ENCODE data around the gene SDC1.

The SDC1 gene

DNA sequence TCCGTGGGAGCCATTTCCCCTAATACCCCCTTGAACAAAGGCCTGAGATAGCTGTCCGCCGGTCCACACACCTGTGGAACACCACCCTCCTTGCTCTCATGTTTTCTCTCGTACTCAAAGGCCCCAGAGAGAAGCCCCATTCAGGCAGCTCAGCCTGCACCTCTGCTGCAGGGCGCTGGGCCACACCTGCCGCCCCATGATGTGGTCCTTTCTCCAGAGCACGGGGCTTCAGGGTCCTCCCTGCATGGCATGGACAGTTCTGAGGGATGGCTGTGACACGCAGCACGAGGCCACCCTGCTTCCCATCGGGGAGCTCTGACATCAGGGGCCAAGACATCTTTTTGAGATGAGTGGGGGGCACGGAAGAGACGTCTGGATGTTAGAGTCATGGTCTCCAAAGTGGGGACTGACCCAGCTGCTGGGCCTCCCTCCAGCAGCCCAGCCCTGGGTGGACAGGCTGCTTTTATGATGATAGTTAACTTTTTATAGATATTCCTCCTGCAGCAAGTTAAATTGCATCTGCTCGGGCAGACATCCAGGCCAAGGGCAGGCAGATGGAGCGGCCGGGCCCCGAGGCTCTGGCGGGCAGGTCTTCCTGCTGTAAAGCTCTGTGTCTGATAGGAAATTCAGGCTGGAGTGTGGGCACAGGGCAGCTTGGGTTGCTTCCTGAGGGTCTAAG is 56.7 kb downstream of the SDC1 start:
- H3K4me3 ChIP-seq (ENCODE audit: low read depth, low read length): no peak overlapping the region

DNA sequence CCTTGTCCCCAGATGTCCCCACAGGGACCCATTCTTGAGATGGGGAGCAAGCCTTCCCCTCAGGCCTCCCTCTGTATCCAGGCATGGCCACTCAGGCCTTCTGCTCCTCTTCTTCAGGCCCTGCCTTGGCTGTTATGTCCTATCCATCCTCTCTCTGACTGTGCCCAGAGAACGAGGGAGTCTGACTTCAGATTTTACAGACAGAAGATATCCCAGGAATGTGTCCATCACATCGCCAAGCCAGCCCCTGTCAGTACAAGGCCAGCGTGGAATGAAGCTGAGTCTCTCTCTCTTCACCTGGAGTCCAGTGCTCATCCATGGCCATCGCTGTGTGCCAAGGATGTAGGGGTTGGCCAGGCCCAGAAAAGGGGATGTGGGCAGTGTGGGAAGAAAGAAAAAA is 57.6 kb downstream of the SDC1 start:
- no peak for DNase-seq (ENCODE audit: low read depth, low spot score)
- no peak overlapping the region for H3K4me3 ChIP-seq (ENCODE audit: low read depth, low read length)
- in situ Hi-C loops (cut with HindIII; ENCODE audit: low sequenced_read_pairs): no loop called here
- TF ChIP-seq, protein P1, sequence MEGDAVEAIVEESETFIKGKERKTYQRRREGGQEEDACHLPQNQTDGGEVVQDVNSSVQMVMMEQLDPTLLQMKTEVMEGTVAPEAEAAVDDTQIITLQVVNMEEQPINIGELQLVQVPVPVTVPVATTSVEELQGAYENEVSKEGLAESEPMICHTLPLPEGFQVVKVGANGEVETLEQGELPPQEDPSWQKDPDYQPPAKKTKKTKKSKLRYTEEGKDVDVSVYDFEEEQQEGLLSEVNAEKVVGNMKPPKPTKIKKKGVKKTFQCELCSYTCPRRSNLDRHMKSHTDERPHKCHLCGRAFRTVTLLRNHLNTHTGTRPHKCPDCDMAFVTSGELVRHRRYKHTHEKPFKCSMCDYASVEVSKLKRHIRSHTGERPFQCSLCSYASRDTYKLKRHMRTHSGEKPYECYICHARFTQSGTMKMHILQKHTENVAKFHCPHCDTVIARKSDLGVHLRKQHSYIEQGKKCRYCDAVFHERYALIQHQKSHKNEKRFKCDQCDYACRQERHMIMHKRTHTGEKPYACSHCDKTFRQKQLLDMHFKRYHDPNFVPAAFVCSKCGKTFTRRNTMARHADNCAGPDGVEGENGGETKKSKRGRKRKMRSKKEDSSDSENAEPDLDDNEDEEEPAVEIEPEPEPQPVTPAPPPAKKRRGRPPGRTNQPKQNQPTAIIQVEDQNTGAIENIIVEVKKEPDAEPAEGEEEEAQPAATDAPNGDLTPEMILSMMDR (IDR thresholded peaks at IDR 0.05; ENCODE audit: low read depth, low read length): no peak

More for the DNA sequence above, 56.7 kb downstream of the SDC1 start:
- DNase-seq (ENCODE audit: low read depth, low spot score): no peak
- TF ChIP-seq, protein P1 (IDR thresholded peaks at IDR 0.05; ENCODE audit: low read depth, low read length): no peak
- in situ Hi-C loops (cut with HindIII; ENCODE audit: low sequenced_read_pairs): no loop called here

DNA sequence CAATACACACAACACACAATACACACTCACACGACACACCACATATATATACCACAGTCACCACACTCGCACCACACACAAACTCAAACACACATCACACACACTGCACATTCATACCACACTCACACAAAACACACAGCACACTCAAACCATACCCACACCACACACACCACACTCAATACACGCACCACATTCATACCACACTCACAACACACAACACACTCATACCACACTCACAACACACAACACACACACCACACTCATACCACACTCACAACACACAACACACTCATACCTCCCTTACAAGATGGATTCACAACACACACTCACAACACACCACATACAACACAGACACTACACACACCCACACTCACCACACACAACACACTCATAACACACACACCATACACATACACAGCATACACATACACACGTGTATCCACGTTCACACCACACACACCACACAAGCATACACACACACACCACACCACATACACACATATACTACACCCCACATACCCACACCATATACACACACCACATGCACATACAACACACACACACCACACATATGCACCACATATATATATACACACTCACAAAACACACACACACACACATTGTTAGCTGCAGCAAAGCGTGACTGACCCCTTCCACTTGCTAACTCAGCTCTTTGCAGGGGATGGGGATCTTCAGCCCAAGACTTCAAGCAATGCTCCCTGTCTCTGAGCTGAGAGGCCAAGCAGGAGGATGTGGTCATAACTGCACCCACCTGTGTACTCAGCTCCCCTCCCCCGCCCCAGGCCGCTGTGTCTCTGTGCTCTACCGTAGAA is 59.0 kb downstream of the SDC1 start:
- no peak overlapping the region for H3K4me3 ChIP-seq (ENCODE audit: low read depth, low read length)
- no peak for DNase-seq (ENCODE audit: low read depth, low spot score)
- in situ Hi-C loops (cut with HindIII; ENCODE audit: low sequenced_read_pairs): no loop called here
- TF ChIP-seq, protein P1 (IDR thresholded peaks at IDR 0.05; ENCODE audit: low read depth, low read length): no peak

DNA sequence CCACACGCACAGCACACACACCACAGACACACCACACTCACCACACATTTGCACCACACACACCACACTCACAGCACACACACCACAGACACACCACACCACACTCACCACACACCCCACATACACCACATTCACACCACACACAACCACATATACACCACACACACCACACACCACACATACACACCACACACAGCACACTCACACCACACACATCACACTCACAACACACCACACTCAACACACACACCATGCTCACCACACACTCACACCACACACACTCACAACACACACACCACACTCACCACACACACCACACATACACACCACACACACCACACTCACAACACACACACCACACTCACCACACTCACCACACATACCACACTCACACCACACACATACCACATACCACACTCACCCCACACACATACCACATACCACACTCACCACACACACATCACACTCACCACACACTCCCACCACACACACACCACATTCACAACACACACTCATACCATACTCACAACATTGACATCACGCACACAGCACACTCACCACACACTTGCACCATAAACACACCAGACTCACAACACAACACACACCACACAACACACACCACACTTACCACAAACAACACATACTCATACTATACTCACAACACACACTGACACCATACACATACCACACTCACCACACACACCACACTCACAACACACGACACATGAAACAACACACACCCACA is 60.0 kb downstream of the SDC1 start:
- no peak for DNase-seq (ENCODE audit: low read depth, low spot score)
- in situ Hi-C loops (cut with HindIII; ENCODE audit: low sequenced_read_pairs): no loop called here
- no peak overlapping the region for H3K4me3 ChIP-seq (ENCODE audit: low read depth, low read length)
- TF ChIP-seq, protein P1 (IDR thresholded peaks at IDR 0.05; ENCODE audit: low read depth, low read length): no peak

DNA sequence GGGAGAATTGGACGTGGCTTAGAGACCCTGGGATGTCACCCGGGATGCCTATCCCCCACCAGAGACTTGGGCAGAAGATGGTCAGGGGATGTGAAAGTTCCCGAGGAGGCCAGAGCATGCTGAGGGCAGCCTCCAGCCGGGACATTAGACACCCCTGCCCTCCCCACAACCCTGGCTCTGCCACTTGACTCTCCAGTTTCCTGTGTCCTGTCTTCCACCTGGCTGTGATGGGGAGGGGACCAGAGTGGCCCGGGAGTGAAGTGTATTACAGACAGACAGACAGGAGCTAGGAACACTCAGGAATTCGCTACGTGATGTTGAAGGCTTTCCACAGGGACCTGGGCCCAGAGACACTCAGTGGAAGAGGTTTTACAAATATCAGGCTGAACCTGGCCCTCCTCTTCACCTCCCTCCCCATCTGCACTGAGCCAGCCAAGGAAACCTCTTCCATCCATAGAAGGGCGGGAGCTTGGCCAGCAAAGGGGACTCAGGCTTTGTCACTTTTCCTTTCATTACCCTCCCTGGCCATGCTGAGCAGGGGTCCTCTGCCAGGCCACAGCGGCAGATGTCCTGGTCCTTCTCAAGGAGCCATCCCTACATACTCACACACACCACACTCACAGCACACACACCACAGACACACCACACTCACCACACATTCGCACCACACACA is 60.7 kb downstream of the SDC1 start:
- in situ Hi-C loops (cut with HindIII; ENCODE audit: low sequenced_read_pairs): no loop called here
- H3K4me3 ChIP-seq (ENCODE audit: low read depth, low read length): no peak overlapping the region
- peak; percentile 22 for DNase-seq (ENCODE audit: low read depth, low spot score)
- TF ChIP-seq, protein P1 (IDR thresholded peaks at IDR 0.05; ENCODE audit: low read depth, low read length): no peak

Data from astrocyte of the spinal cord (primary cell).